HG03442 (cell line): ENCODE results near the gene MAP3K13.

Source experiments
- ATAC-seq: cut with Tn5 transposase; IDR thresholded peaks from one replicate; pipeline ENCODE4 v1.9.1; 2021; ENCODE audit warnings: mild to moderate bottlenecking, moderate library complexity; ENCODE audit not compliant: unreplicated experiment

Gene MAP3K13

DNA sequence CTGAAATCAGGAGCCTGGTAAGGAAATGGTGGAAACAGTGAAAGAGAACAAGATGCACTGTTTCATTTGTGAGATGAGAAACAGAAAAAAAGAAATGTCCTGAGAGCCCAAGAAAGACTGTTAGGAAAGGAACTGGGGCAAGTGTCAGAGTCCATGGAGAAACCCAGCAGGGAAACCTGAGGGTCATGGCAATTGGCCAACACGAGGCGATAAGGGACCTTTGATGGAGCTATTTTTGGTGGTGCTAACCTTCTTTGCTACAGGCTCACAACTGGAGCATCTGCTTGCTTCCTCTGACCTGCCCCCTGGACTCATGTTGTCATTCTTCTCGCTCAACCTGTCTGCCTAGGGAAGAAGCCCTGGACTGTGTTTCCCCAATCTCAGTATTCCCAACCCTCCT lies 140.1 kb downstream of the MAP3K13 start:
- no peak for ATAC-seq

DNA sequence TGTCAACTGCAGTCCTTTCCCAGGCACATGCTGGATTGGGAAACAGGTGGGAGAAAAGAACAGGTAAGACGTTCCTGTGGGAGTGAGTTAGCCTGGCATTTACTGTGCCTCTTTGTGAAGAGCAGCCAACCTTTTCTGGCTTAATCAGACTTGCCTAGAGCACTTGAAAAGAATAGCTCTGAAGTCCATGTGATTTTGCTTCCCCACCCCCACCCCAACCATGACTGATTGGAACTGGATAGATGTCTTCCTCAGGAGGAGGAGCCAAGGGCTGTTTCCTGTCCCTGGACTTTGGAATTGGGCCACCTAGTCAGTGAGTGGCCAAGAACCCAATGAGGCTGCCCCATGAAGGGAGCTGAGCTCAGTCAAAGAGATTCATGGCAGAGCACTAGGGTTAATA lies 140.6 kb downstream of the MAP3K13 start:
- ATAC-seq, result no peak

DNA sequence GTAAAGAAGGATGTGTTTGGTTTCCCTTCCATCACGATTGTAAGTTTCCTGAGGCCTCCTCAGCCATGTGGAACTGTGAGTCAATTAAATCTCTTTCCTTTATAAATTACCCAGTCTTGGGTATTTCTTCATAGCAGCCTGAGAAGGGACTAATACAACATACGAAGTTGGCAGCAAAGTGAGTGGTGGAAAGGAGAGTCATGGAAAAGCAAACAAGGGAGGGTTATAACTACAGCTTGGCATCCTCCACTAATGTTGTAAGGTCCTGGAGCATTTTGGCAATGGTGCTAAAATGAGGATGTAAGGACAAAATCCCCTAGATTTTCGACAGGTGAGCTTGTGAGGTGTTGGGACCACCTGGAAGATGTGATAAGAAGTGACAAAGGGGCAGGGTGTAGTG lies 141.7 kb downstream of the MAP3K13 start:
- no peak for ATAC-seq

DNA sequence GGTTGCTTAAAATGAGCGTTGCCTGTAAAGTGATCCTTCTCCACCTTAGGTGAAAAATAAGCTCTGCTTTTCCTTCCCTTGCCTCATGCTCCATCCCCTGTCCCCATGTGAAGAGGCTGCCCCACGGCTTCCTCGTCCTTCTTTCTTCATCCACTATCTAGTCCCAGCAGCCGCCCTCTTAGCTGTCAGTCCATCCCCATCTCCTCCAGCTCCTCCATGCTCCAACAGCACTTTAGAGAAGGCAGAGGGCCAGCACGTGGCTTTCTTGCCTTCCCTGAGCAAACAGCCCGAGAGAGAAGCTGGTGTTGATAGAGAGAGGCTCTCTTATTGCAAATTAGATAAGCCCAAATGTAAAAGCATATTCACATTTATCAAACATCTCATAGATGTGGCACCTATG lies 144.9 kb downstream of the MAP3K13 start:
- ATAC-seq, result no peak

DNA sequence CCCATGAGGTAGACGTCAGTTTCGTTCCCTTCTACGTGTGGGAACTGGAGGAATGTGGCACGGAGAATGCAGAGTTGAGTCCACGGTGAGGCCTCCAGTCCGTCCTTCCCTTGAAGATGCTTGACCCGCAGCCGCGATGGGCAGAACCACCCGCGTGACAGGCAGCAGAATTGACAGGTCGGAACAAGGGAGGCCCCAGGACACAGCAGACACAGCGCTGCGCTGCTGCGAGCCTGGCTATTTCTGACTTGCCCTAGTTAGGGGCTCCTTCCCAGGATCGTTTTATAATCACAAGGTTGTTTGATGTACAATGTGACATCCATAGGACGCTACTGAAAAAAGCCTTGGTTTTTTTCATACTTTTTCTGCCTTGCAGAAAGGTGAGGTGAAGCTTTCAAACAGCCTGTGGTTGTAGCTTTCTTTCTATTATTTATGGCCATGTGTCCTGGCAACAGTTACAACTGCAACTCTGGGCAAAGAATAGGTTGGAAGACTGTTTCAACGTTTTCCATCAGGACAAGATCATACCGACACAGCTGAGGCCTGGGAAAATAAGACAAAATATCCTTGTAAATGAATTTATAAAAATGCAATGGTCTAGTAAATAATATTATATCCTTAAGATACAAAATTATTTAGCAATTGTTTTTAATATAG lies 145.5 kb downstream of the MAP3K13 start:
- no peak for ATAC-seq

DNA sequence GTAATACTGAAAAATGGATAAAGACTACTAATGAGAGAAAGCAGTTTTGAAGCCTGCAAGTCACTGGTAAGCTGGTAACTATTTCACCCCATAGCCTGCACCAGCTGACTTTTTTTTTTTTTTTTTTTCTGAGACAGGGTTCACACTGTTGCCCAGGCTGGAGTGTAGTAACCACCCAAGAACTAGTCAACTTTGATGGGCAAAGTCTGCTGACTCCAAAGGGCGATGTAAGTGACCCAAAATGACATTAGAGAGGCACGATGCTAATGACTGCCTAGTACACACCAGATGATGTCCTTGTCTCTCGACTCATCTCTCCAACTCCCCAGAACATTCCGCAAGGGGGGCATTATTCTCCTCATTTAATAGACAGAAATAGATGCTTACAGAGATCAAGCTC lies 148.8 kb downstream of the MAP3K13 start:
- ATAC-seq, result no peak

DNA sequence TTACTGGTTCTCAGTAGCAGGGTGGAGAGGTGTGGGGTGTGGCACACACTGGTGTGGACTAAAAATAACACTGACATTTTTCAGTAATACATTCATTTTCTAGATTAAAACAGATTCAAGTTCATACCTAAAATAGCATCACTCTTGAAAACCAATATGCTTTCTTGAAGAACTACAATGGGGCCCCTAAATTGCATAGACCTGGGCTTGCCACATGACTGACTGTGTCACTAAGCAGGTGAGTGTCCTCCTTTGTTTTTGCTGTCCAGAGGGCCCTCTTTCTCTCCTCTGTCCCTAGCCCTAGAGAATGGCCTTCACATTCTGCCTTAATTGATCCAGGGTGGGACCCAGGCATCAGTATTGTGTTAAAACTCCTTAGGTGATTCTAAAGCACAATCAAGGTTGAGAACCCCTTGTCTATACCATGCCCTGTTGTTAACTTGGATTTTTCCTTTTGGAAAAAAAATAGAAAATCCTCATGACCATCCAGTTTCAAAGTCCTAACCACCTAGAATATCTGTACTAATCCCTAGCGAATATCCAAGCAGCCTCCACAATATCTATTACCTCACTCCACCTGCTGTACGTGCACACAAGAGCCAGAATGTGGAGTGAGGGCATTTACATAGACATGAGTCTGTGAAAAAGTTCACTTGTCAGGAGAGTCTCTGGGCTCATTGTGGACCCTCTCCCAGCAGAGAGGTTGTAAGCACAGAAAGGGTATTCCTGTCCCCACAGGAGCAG lies 154.6 kb downstream of the MAP3K13 start:
- no peak for ATAC-seq

DNA sequence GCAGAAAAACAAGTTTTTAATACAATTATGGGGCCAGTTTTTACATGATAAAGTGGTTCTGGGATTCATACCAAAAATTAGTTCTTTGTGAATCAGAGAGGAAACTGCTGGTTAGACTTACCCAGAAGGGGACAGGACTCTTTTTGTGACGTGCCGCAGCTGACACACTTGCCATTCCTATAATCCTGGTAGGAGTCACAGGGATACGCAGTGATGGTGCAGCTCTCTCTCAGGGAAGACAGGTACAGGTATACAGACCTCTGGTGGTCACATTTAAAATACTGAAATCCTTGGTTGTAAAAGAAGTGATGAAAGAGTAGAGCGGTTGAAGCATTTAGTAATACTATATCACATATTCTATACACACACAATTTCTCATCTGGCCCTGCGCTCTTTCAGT lies 156.1 kb downstream of the MAP3K13 start:
- no peak for ATAC-seq

DNA sequence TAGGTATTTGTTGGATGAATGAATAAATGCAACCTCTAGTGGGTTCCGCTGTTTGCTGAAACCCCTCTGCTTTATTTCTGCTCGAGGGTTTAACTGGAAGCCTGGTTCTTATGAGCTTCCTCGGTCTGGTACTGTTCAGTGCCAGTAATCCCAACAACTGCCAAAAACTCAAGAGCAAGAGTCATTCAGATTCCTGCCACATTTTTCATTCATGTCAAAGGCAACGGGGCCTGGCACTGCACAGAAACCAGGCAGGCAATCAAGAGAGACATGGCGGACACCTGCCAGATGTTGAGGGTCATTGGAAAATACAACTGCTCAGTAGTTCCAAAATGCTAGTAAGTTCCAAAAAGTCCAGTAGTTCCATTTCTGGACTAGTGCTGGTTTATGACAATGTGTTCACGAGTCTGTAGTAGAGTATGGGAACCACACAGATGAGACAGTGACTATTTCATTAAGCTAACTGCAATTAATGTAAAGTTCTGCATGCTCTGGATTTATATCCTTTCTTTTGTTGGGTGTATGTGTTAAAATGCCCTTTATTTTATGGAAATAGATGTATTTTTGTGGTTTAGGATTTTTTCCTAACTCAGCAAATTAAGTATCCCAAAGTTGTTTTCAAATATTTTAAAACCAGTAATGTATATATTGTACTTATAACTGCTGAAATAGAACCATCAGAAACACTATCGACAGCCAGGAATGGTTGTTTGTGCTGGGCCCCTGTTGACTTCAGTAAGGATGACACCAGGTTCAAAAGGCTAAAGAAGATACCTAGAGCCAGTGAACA lies 158.6 kb downstream of the MAP3K13 start:
- ATAC-seq, result no peak

DNA sequence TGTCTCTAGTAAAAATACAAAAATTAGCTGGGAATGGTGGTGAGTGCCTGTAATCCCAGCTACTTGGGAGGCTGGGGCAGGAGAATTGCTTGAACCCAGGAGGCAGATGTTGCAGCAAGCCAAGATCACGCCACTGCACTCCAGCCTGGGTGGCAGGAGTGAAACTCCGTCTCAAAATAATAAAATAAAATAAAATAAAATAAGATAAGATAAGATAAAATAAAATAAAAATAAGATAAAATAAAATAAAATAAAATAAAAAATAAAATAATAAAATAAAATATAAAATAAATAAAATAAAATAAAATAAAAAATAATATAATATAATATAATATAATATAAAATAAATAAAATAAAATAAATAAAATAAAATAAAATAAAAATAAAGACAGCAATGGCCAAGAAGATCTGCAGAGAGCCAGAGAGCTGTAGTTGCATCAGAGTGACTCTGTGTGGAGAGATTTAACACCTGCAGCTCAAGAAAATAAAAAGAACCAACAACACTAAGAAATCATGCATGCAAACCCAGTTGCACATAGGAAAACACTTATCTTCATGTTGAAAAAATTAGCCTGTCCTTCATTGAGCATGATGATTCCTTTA lies 163.5 kb downstream of the MAP3K13 start:
- no peak for ATAC-seq

DNA sequence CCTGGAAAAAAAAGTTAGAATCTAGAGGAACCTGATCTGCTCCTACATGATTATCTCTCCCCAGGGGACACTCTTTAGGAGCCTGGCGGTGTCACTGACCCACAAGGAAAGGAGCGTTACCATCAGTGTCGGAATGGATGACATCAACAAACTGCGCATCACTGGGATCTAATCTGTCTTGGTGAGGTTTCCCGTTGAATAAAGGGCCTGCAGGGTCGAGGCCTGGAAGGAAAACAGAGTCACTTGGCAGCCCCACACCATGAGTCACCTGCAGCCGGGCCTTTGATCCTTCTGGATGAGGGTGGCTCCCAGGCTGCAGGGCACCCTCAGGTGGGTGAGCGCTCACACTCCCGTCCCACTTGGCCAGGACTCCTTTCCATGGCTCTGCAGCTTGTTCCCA lies 164.4 kb downstream of the MAP3K13 start:
- ATAC-seq, result no peak

DNA sequence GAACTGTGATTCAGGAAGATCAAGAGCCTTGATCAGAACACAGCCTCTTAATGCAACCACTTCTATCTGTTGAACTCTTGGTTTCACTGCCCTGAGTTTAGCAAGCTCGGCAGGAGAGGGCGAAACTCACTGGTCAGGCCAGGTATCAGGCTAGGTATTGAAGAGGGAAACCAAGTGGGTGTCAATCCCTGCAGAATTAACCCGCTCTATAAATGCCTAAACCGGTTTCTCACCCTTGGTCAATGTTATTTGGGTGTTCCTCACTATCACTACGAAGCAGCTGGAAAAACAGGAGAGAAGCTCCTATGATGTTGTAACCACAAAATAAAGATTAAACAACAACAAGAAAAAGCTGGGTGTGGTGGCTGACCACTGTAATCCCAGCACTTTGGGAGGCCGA lies 165.6 kb downstream of the MAP3K13 start:
- ATAC-seq, result no peak

DNA sequence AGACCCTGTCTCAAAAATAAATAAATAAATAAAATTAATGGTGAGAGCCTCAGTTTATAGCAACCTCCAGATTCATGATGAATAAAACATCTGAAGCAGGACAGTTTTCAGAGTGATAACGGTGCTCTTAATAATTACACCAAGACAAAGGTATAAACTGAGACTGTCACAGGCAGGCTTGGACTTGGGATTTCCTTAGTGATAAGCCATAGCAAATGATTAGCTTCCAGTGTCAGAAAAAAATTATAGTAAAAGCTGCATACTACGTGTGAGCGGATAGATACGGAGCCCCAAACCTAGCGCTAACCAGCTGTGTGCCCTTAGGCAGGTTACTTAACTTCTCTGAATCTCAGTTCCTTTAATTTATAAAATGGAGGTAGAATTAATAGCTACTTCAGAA lies 167.9 kb downstream of the MAP3K13 start:
- no peak for ATAC-seq

DNA sequence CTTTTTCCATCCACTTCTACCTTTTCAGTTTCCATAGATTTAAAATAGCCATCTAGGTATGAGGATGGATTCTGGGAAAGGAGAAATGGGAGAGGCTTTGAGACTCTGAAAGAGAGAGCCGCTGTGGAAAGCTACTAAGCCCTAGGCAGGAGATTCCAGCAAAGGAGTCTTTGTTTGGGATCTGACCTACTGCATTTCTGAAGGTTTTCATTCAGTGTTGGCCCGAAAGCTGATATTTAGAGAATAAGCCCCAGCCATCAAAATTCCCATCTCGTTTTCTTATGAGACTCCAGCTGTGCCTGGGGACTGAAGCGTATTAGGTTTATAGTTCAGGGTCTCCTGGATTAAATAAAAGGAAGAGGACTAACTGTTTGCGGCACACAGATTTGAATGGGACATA lies 170.0 kb downstream of the MAP3K13 start:
- no peak for ATAC-seq

DNA sequence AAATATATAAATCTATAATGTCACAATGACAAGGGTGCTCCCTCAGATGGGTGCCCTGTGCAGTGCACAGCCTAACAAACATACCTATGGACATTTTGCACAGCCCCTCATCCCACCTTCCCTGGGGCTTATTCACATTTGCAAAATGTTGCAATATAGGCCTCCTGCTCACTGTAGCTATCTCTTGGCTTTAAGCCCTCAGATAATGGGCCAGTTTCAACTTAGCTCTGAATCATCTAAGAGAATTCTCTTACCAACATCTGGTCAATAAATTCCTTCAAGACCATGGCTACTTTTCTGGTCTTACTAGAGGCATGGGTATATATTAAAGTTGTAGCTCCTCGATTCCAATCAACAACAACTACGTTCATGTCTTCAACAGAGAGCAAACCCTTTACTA lies 171.6 kb downstream of the MAP3K13 start:
- no peak for ATAC-seq

DNA sequence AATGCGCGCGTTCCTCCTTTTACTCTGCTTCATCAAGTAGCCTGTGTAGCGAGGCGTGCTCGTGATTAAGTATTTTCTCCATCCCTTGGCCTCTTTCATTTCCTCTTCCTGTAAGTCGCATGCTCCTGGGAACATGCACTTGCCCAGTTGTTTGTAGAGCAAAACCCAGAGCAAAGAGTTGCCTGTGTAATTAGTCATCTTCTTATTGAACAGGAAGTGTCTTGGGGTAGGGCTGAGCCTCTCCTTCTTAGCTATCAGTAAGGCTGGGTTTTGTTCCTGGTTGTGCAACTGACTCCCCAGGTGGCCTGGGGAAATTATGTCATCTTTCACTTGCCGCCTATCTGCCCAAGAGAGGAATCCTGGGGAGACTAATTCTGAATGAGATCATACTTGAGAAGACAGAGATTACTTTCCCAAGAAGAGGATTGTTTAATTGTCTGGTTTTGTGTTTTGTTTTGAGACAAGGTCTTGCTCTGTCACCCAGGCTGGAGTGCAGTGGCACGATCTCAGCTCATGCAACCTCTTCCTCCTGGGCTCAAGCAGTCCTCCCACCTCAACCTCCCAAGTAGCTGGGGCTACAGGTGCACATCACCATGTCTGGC lies 174.5 kb downstream of the MAP3K13 start:
- peak; percentile 98 for ATAC-seq
